Activated CD8-positive, alpha-beta memory T cell treated with anti-CD3 and anti-CD28 coated beads for 36 hours (primary cell): ENCODE measurements around the gene PGM3. TPM values are rescaled to one million over a fixed set of nuclear protein-coding genes. Genes with fewer than 3 reads are reported as not detected.
"Not testable (repeated sequence)": the region's sequence is repeated elsewhere in the genome, so short reads cannot be mapped to it uniquely, and the experiment has no call there.

Experiments used
- CTCF ChIA-PET: fragments of 350-600 bp; sonication (Branson Sonifier 250); formaldehyde crosslinking; loops from one replicate; lab custom pipeline; 2021; ENCODE audit warnings: antibody characterized with exemption; lab: Charles Lee
- POLR2A ChIA-PET: fragments of 350-600 bp; sonication (Branson Sonifier 250); formaldehyde crosslinking; loops from one replicate; lab custom pipeline; 2021; ENCODE audit warnings: antibody characterized with exemption; lab: Charles Lee
- total RNA-seq, 2 experiments: library from RNA; stranded (reverse); gene quantifications; one replicate each; pipeline ENCODE4 v1.2.3, GENCODE V29; 2021

PGM3 gene
- 10 to 100 TPM; 19.8 to 21.7 TPM for total RNA-seq

GRCh38 chr6:83192871-83193746, at the start of gene PGM3, which contains the start of gene RWDD2A:
TSS of gene PGM3 (minus strand) at chr6:83193265. CDS start at chr6:83191012, 2,253 bp downstream.
TSS of gene RWDD2A (plus strand) at chr6:83193357. CDS start at chr6:83194452, 1,095 bp downstream.
- POLR2A ChIA-PET = interaction anchor here (1.0 kb wide), 1 partner anchor 126 kb away, joined by 3 read pairs; no protein-coding TSS in a partner anchor
- CTCF ChIA-PET = interaction anchor here (1.0 kb wide), 1 partner anchor 126 kb away, joined by 3 read pairs; the partner anchor contains the start of gene DOP1A

GRCh38 chr6:83231146-83231545, 38.1 kb upstream of the PGM3 start:
- CTCF ChIA-PET = no interaction called here

GRCh38 chr6:83226517-83226916, 33.5 kb upstream of the PGM3 start:
- ChIA-PET CTCF (no interaction called here), POLR2A (no interaction called here)

More at GRCh38 chr6:83231146-83231545, 38.1 kb upstream of the PGM3 start:
- POLR2A ChIA-PET = no interaction called here

- ChIA-PET CTCF (interaction anchor here (1.3 to 2.9 kb wide), 4 partner anchors 14 to 290 kb away, joined by 4 to 16 read pairs (median 9); partner anchors contain the start of genes DOP1A, PRSS35 and UBE3D), POLR2A (no interaction called here)
These were observed 28.9 kb upstream of the PGM3 start for GRCh38 chr6:83221889-83222479.

GRCh38 chr6:83221276-83221675, 28.2 kb upstream of the PGM3 start:
- ChIA-PET POLR2A (no interaction called here), CTCF (interaction anchor here (1.3 to 2.9 kb wide), 4 partner anchors 14 to 291 kb away, joined by 4 to 16 read pairs (median 9); partner anchors contain the start of genes DOP1A, PRSS35 and UBE3D)

- ChIA-PET POLR2A (no interaction called here), CTCF (interaction anchor here (1.9 kb wide), 1 partner anchor 153 kb away, joined by 5 read pairs; the partner anchor contains the start of gene DOP1A)
These were observed 27.1 kb upstream of the PGM3 start for GRCh38 chr6:83220121-83220520.

- ChIA-PET POLR2A (no interaction called here), CTCF (interaction anchor here (1.9 kb wide), 1 partner anchor 151 kb away, joined by 5 read pairs; the partner anchor contains the start of gene DOP1A)
These were observed 25.6 kb upstream of the PGM3 start for GRCh38 chr6:83218646-83219045.

GRCh38 chr6:83216806-83217205, 23.7 kb upstream of the PGM3 start:
- ChIA-PET POLR2A (no interaction called here), CTCF (interaction anchor here (1.3 to 1.4 kb wide), 3 partner anchors 149 to 296 kb away, joined by 3 to 9 read pairs (median 4); partner anchors contain the start of genes DOP1A, PRSS35 and UBE3D)

- ChIA-PET POLR2A (no interaction called here), CTCF (interaction anchor here (0.5 to 1.4 kb wide), 8 partner anchors 12 to 297 kb away, joined by 3 to 12 read pairs (median 4); partner anchors contain the start of genes DOP1A, PRSS35 and UBE3D)
These were observed 22.3 kb upstream of the PGM3 start for GRCh38 chr6:83215131-83216047.

GRCh38 chr6:83202031-83202430, 9.0 kb upstream of the PGM3 start:
- ChIA-PET POLR2A (no interaction called here), CTCF (no interaction called here)

GRCh38 chr6:83199863-83200225, 6.8 kb upstream of the PGM3 start:
- CTCF ChIA-PET = no interaction called here
- POLR2A ChIA-PET = no interaction called here

- CTCF ChIA-PET = no interaction called here
- POLR2A ChIA-PET = no interaction called here
These were observed 6.3 kb upstream of the PGM3 start for GRCh38 chr6:83199173-83199862.

GRCh38 chr6:83198486-83199172, 5.6 kb upstream of the PGM3 start:
- ChIA-PET CTCF (interaction anchor here (0.8 to 1.6 kb wide), 2 partner anchors 16 to 133 kb away, joined by 3 to 5 read pairs; no protein-coding TSS in a partner anchor), POLR2A (no interaction called here)

- ChIA-PET POLR2A (interaction anchor here (1.0 kb wide), 1 partner anchor 127 kb away, joined by 3 read pairs; no protein-coding TSS in a partner anchor), CTCF (interaction anchor here (1.0 kb wide), 1 partner anchor 127 kb away, joined by 3 read pairs; the partner anchor contains the start of gene DOP1A)
These were observed 892 bp upstream of the PGM3 start for GRCh38 chr6:83193747-83194566.

- CTCF ChIA-PET = interaction anchor here (0.7 kb wide), 1 partner anchor 125 kb away, joined by 4 read pairs; the partner anchor contains the start of gene DOP1A
- POLR2A ChIA-PET = no interaction called here
These were observed 609 bp downstream of the PGM3 start for GRCh38 chr6:83192456-83192855.

- POLR2A ChIA-PET = not testable (repeated sequence)
These were observed 1.1 kb downstream of the PGM3 start for GRCh38 chr6:83191974-83192373.

More at GRCh38 chr6:83191974-83192373, 1.1 kb downstream of the PGM3 start:
- CTCF ChIA-PET = interaction anchor here (0.6 to 0.7 kb wide), 2 partner anchors 125 to 930 kb away, joined by 3 to 4 read pairs; partner anchors contain the start of gene DOP1A
